ENCODE data around the gene GRAMD1B.

DNA sequence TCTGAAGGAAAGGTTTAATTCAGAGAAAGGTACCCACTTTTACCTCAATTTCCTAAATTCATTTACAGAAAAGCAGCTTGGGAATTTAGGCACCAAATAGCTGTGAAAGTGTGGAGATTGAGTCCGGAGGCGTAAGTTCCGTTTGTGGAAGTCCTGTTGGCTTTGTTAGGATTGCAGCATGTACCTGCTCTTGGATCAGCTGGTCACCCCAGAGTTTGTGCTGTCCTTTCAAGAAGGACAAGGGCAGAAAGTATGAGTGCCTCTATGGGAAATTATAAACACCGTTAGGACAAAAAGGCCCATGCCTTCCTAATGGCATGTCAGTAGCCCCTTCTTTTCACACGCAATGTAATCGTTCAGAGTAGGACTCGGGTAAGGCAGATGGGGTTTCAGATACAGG is 126.6 kb downstream of the GRAMD1B start:
- TF ChIP-seq, protein P1, sequence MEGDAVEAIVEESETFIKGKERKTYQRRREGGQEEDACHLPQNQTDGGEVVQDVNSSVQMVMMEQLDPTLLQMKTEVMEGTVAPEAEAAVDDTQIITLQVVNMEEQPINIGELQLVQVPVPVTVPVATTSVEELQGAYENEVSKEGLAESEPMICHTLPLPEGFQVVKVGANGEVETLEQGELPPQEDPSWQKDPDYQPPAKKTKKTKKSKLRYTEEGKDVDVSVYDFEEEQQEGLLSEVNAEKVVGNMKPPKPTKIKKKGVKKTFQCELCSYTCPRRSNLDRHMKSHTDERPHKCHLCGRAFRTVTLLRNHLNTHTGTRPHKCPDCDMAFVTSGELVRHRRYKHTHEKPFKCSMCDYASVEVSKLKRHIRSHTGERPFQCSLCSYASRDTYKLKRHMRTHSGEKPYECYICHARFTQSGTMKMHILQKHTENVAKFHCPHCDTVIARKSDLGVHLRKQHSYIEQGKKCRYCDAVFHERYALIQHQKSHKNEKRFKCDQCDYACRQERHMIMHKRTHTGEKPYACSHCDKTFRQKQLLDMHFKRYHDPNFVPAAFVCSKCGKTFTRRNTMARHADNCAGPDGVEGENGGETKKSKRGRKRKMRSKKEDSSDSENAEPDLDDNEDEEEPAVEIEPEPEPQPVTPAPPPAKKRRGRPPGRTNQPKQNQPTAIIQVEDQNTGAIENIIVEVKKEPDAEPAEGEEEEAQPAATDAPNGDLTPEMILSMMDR (IDR thresholded peaks at IDR 0.05; ENCODE audit: insufficient read depth, low read length): no peak
- TF ChIP-seq, protein P2, sequence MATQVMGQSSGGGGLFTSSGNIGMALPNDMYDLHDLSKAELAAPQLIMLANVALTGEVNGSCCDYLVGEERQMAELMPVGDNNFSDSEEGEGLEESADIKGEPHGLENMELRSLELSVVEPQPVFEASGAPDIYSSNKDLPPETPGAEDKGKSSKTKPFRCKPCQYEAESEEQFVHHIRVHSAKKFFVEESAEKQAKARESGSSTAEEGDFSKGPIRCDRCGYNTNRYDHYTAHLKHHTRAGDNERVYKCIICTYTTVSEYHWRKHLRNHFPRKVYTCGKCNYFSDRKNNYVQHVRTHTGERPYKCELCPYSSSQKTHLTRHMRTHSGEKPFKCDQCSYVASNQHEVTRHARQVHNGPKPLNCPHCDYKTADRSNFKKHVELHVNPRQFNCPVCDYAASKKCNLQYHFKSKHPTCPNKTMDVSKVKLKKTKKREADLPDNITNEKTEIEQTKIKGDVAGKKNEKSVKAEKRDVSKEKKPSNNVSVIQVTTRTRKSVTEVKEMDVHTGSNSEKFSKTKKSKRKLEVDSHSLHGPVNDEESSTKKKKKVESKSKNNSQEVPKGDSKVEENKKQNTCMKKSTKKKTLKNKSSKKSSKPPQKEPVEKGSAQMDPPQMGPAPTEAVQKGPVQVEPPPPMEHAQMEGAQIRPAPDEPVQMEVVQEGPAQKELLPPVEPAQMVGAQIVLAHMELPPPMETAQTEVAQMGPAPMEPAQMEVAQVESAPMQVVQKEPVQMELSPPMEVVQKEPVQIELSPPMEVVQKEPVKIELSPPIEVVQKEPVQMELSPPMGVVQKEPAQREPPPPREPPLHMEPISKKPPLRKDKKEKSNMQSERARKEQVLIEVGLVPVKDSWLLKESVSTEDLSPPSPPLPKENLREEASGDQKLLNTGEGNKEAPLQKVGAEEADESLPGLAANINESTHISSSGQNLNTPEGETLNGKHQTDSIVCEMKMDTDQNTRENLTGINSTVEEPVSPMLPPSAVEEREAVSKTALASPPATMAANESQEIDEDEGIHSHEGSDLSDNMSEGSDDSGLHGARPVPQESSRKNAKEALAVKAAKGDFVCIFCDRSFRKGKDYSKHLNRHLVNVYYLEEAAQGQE (IDR thresholded peaks at IDR 0.05; ENCODE audit: insufficient replicate concordance, low read depth): no peak
- TF ChIP-seq POLR2AphosphoS5 (IDR thresholded peaks at IDR 0.05; ENCODE audit: low read depth): no peak
- no peak for TF ChIP-seq SPI1 (IDR thresholded peaks at IDR 0.05; ENCODE audit: borderline replicate concordance, low read depth)
- no peak for TF ChIP-seq GABPA (IDR thresholded peaks at IDR 0.05; ENCODE audit: low read depth)
